Activated gamma-delta T cell treated with anti-CD3 and anti-CD28 coated beads, Interleukin-2, amount 50 U/mL, for 16 hours (primary cell): Measurements from ENCODE around the gene KCNJ4.
"Not testable (repeated sequence)": the region's sequence is repeated elsewhere in the genome, so short reads cannot be mapped to it uniquely, and the experiment has no call there.

ENCODE experiments used
- DNase-seq: peaks from one replicate; pipeline ENCODE4 v3.0.0-alpha.2; 2020; ENCODE audit warnings: low read depth

Gene KCNJ4

DNA sequence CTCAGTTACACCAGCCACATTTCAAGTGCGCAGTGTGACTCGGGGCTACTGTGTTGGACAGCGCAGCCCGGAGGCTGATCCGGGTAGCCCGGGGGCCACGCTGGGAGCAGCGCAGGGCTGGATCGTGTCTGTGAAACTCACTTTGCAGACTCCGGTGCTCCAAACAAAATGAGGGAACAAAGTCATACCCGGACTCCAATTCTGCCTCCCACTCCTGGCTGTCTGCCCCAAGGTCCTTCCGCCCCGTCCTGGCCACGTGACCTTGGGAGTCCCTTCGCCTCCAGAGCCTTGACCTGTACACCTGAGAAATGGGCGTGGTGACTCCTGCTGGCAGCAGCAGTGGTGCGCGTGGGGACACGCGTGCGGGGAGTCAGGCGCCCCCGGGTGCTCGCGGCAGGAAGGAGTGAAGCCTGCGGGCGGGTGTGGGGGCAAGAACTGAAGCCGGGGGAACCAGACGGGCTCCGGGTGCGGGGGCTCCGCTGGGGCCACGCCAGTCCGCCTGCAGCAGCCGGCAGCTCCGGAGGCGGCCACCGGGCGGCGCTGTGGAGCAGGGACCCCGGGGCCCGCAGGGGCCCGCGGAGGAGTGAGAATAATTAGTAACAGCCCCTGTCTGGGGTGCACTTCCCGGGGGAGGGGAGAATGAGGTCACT is 42.4 kb downstream of the KCNJ4 start:
- no peak for DNase-seq

DNA sequence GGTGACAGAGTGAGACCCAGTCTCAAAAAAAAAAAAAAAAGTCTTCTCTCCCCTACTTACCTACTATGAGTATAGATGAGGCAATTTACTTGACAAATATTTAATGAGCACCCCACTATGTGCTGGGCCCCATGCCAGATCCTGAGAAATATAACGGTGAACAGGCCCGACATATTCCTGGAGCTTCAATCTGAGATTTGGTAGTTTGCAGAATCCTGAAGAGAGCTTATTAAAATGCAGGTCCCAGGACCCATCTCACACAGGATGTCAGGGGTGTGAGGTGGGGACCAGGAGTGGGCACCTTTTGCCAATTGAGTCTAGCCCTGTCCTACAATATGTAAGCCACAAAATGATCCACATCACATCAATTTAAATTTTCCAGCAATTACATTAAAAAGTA is 44.0 kb downstream of the KCNJ4 start:
- DNase-seq = no peak

DNA sequence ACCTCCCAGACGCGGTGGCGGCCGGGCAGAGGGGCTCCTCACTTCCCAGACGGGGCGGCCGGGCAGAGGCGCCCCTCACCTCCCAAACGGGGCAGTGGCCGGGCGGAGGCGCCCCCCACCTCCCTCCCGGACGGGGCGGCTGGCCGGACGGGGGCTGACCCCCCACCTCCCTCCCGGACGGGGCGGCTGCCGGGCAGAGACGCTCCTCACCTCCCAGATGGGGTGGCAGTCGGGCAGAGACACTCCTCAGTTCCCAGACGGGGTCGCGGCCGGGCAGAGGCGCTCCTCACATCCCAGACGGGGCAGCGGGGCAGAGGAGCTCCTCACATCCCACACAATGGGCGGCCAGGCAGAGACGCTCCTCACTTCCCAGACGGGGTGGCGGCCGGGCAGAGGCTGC is 45.1 kb downstream of the KCNJ4 start:
- not testable (repeated sequence) for DNase-seq

DNA sequence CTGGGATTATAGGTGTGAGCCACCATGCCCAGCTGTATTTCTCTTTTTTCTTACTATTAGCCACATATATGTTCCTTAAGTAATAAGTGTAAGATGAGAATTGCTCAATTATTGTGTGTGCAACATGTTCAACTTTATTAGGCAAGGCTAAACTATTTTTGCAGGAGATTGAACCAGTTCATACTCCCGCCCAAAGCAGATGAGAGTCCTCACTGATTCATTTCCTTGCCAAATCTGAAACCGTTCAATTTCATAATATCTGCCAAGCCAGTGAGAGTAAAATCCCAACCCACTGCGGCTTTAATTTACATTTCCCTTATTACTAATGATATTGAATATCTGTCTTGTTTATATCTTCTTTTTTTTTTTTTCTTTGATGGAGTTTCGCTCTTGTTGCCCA is 48.4 kb downstream of the KCNJ4 start:
- DNase-seq = no peak

- DNase-seq = no peak
These were observed 50.6 kb downstream of the KCNJ4 start for GRCh38 chr22:38404419-38404818.

DNA sequence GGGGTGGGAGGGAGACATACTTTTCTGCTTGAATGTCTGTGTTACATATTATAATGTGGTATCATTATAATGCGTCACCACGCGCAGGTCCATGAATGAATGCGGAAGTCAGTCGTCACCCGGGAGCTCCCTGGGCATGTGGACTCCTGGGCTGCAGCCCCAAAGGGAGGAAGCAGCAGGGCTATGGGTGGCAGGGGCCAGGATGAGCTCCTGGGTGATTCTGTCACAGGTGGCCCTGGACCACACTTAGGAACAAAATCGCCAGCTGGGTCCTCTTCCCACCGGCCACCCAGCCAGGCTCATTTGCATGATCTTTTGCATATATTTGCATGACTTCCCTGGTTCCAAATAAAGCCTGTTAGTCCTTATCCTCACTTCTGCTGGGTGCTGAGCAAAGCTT is 51.2 kb downstream of the KCNJ4 start:
- DNase-seq = no peak

- no peak for DNase-seq
These were observed 52.8 kb downstream of the KCNJ4 start for GRCh38 chr22:38402204-38402603.

GRCh38 chr22:38401336-38402084 is 53.5 kb downstream of the KCNJ4 start:
- DNase-seq = no peak

GRCh38 chr22:38400256-38400655 is 54.7 kb downstream of the KCNJ4 start:
- DNase-seq = not testable (repeated sequence)

DNA sequence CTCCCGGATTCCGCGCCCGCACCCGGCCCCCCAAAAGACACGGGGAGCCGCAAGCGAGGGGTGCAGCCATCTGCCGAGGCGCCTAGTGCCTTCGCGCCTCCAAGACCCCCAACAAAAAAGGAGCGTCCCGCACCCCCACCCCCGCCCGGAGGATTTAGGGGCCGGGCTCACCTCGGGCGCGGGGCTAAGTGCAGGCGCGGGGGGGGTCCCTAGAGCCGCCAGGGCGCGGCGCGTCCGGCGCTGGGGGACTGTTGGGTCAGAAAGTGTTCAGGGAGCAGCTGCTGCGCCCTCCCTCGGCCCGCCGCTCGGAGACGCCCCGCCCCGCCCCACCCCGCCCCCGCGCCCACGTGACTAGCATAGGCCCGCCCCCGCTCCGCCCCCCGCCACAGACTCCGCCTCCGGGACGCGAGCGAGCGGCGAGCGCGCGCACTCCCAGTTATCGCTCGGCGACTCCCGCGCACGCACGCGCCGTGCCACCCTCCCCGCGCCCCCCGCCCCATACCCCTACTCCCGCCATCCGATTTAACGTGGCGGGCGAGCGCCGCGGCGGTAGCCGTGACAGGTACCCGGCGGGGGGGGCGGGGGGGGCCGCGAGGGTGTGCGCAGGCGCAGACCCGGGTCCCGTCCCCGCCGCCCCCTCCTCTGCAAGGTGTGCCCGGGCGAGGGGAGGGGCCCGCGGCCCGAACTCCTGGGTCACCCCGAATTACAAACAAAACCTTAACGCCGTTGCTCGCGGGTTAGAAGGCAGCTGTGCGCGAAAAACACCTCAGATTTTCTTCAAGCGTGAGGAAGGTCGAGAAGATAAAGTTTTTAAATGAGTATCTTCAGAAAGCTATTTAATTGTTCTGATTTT is 56.2 kb downstream of the KCNJ4 start:
- peak; percentile 73 for DNase-seq

DNA sequence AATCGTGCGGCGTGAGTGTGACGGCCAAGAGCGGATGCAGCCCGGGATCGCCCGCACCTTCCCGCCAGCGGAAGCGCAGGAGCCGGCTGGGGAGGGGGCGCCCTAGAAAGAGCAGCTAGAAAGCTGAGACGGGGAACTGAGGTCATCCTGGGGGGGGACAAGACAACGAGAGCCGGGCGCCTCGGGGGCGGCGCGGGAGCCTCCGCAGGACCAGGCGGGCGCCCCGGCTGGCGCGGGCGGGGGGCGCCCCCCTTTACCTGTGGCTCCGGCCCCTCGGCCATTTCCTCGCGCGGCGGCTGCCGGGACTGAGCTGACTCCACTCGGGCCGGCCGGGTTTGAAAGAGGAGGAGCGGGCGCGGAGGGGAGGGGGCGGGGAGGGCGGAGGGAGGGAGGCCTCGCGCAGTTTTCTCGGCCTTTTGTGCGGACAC is 56.8 kb downstream of the KCNJ4 start:
- DNase-seq = not testable (repeated sequence)

GRCh38 chr22:38397189-38398085 is 57.6 kb downstream of the KCNJ4 start:
- DNase-seq = no peak

DNA sequence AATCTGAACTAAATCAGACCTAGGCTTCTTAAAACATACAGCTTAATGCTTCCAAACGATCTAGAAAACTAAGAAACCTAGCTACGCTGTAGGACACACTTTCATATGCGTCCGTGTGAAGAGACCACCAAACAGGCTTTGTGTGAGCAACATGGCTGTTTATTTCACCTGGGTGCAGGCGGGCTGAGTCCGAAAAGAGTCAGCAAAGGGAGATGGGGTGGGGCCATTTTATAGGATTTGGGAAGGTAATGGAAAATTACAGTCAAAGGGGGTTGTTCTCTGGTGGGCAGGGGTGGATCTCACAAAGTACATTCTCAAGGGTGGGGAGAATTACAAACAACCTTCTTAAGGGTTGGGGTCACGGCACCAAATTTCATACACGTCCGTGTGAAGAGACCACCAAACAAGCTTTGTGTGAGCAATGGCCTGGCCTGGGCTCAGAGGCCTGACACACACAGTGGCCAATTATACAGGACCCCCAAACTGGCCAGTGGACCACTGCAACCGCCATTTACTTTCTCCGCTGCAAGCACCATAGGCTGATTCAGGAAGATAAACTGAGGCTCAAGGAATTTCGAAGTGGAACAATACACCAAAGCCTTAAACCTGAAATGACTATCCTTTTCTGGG is 58.4 kb downstream of the KCNJ4 start:
- DNase-seq = not testable (repeated sequence)

- DNase-seq = not testable (repeated sequence)
These were observed 59.1 kb downstream of the KCNJ4 start for GRCh38 chr22:38395944-38396343.

GRCh38 chr22:38394929-38395624 is 59.9 kb downstream of the KCNJ4 start:
- not testable (repeated sequence) for DNase-seq

DNA sequence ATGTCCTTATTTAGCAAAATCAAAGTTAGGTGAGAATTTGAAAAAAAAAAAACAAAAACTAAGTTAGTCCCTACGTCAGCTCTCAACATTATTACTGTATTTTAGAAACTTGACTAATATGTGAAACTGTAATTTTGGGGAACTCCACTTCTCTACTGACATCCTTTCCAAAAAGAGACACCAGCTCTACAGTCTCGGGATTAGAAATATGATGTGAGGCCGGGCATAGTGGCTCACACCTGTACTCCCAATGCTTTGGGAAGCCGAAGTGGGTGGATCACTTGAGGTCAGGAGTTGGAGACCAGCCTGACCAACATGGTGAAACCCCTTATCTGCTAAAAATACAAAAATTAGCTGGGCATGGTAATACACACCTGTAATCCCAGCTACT is 65.6 kb downstream of the KCNJ4 start:
- DNase-seq = not testable (repeated sequence)

DNA sequence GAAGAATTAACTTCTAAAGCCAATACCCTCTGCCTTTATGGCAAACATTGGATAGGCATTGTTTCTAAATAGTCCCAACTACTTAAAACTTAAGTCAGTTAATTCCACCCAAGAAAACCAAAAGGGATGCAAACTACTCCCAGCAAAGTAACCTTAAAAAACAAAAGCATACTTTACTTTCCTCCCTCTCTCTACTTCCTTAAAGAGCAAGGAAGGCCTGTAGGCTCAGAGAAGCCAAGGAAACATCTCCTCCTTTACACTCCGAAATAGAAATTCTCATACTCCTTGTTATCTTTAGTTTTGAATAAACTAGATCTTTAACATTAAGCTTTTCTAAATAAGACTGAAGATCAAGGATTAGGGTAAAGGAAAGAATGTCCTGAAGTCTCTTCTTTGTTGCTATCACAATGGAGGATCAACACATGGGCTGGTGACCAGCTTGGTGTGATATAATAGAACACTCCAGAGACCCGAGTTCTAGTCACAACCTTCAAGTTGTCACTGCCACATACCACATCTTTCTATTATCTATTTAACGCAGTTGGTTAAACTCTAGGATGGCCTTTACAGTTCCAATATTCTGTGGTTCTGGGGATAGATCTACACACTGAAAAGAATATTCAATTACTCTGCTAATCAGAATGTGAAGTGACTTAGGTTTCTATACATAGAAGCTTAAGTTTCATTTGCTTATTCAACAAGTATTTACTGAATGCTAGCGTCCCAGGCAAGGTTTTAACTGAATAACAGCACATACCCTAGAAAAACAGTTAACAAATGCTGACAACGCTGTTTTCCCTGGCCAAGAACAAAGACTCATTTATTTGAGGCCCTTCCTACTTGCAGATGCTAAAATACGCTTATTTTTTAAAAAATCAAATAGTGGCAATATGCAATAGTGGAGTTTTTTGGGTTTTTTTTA is 66.2 kb downstream of the KCNJ4 start:
- not testable (repeated sequence) for DNase-seq

GRCh38 chr22:38386918-38387317 is 68.1 kb downstream of the KCNJ4 start:
- DNase-seq = not testable (repeated sequence)

- DNase-seq = no peak
These were observed 71.6 kb downstream of the KCNJ4 start for GRCh38 chr22:38383417-38383816.
